Measurements from ENCODE around the gene EXOC2.

Gene EXOC2

GRCh38 chr6:652865-653264 is 40.1 kb downstream of the EXOC2 start:
- no peaks in the 10 kb centered on the region for H3K79me2 ChIP-seq (ENCODE audit: low read length)

GRCh38 chr6:650098-650497 is 42.8 kb downstream of the EXOC2 start:
- no peak overlapping the region for H3K27ac ChIP-seq (ENCODE audit: low read length)
- no peak overlapping the region for H3K9ac ChIP-seq (ENCODE audit: low read length)
- no peak overlapping the region for H3K4me3 ChIP-seq (ENCODE audit: low read length)
- peaks cover 6% of the 10 kb centered on the region for H3K4me1 ChIP-seq (ENCODE audit: low read length)
- no peaks in the 10 kb centered on the region for H4K20me1 ChIP-seq (ENCODE audit: insufficient read depth, low read length)
- no peaks in the 10 kb centered on the region for H3K27me3 ChIP-seq (ENCODE audit: low read depth, low read length)
- no peak for TF ChIP-seq CTCF (IDR thresholded peaks at IDR 0.05; ENCODE audit: low read depth, low read length)
- TF ChIP-seq EZH2phosphoT487 (IDR thresholded peaks at IDR 0.05; ENCODE audit: low read depth): no peak
- no peaks in the 10 kb centered on the region for H3K79me2 ChIP-seq (ENCODE audit: low read length)
- H2AFZ ChIP-seq (ENCODE audit: low read depth, low read length): no peak overlapping the region
- no peaks in the 10 kb centered on the region for H3K36me3 ChIP-seq (replicated peaks; ENCODE audit: low read depth, low read length)
- H3K9me3 ChIP-seq (ENCODE audit: insufficient read depth, low read length): no peaks in the 10 kb centered on the region
- H3K4me2 ChIP-seq (ENCODE audit: low read length): no peak overlapping the region

More at GRCh38 chr6:652865-653264, 40.1 kb downstream of the EXOC2 start:
- Histone ChIP-seq H3K9ac (ENCODE audit: low read length) (no peak overlapping the region), H3K27ac (ENCODE audit: low read length) (no peak overlapping the region), H4K20me1 (ENCODE audit: insufficient read depth, low read length) (no peaks in the 10 kb centered on the region), H2AFZ (ENCODE audit: low read depth, low read length) (no peak overlapping the region), H3K4me3 (ENCODE audit: low read length) (no peak overlapping the region), H3K36me3 (replicated peaks; ENCODE audit: low read depth, low read length) (no peaks in the 10 kb centered on the region), H3K27me3 (ENCODE audit: low read depth, low read length) (no peaks in the 10 kb centered on the region), H3K4me2 (ENCODE audit: low read length) (no peak overlapping the region), H3K9me3 (ENCODE audit: insufficient read depth, low read length) (no peaks in the 10 kb centered on the region), H3K4me1 (ENCODE audit: low read length) (no peaks in the 10 kb centered on the region)
- TF ChIP-seq CTCF (IDR thresholded peaks at IDR 0.05; ENCODE audit: low read depth, low read length): no peak
- no peak for TF ChIP-seq EZH2phosphoT487 (IDR thresholded peaks at IDR 0.05; ENCODE audit: low read depth)

GRCh38 chr6:642805-643204 is 50.1 kb downstream of the EXOC2 start:
- no peaks in the 10 kb centered on the region for H3K9me3 ChIP-seq (ENCODE audit: insufficient read depth, low read length)
- H3K9ac ChIP-seq (ENCODE audit: low read length): no peak overlapping the region
- H4K20me1 ChIP-seq (ENCODE audit: insufficient read depth, low read length): no peaks in the 10 kb centered on the region
- H3K36me3 ChIP-seq (replicated peaks; ENCODE audit: low read depth, low read length): no peaks in the 10 kb centered on the region
- TF ChIP-seq EZH2phosphoT487 (IDR thresholded peaks at IDR 0.05; ENCODE audit: low read depth) (no peak), CTCF (IDR thresholded peaks at IDR 0.05; ENCODE audit: low read depth, low read length) (no peak)
- peaks cover 19% of the 10 kb centered on the region for H3K4me1 ChIP-seq (ENCODE audit: low read length)
- H3K27me3 ChIP-seq (ENCODE audit: low read depth, low read length): no peaks in the 10 kb centered on the region
- H3K79me2 ChIP-seq (ENCODE audit: low read length): peaks cover 10% of the 10 kb centered on the region
- no peak overlapping the region for H3K27ac ChIP-seq (ENCODE audit: low read length)
- no peak overlapping the region for H3K4me3 ChIP-seq (ENCODE audit: low read length)
- H2AFZ ChIP-seq (ENCODE audit: low read depth, low read length): no peak overlapping the region
- no peak overlapping the region for H3K4me2 ChIP-seq (ENCODE audit: low read length)

GRCh38 chr6:641225-641985 is 51.5 kb downstream of the EXOC2 start:
- Histone ChIP-seq H3K4me1 (ENCODE audit: low read length) (peaks cover 31% of the 10 kb centered on the region), H3K4me3 (ENCODE audit: low read length) (no peak overlapping the region), H4K20me1 (ENCODE audit: insufficient read depth, low read length) (no peaks in the 10 kb centered on the region), H2AFZ (ENCODE audit: low read depth, low read length) (no peak overlapping the region), H3K27me3 (ENCODE audit: low read depth, low read length) (no peaks in the 10 kb centered on the region), H3K4me2 (ENCODE audit: low read length) (no peak overlapping the region), H3K27ac (ENCODE audit: low read length) (no peak overlapping the region), H3K9me3 (ENCODE audit: insufficient read depth, low read length) (no peaks in the 10 kb centered on the region), H3K9ac (ENCODE audit: low read length) (no peak overlapping the region), H3K36me3 (replicated peaks; ENCODE audit: low read depth, low read length) (no peaks in the 10 kb centered on the region), H3K79me2 (ENCODE audit: low read length) (peaks cover 10% of the 10 kb centered on the region)
- TF ChIP-seq EZH2phosphoT487 (IDR thresholded peaks at IDR 0.05; ENCODE audit: low read depth) (no peak), CTCF (IDR thresholded peaks at IDR 0.05; ENCODE audit: low read depth, low read length) (no peak)
